DMS79 (cell line): Measurements from ENCODE around the gene HMCN1.

Experiments used
- DNase-seq: peaks from one replicate; lab custom pipeline; 2025; lab: John Stamatoyannopoulos, UW

HMCN1 gene

GRCh38 chr1:185804608-185805007 is 70.4 kb downstream of the HMCN1 start:
- no peak for DNase-seq

GRCh38 chr1:185807275-185807674 is 73.1 kb downstream of the HMCN1 start:
- DNase-seq, result no peak

GRCh38 chr1:185808631-185809030 is 74.4 kb downstream of the HMCN1 start:
- no peak for DNase-seq

- no peak for DNase-seq
Observed at GRCh38 chr1:185811073-185811709, 77.0 kb downstream of the HMCN1 start.

- DNase-seq, result no peak
Observed at GRCh38 chr1:185812934-185813333, 78.7 kb downstream of the HMCN1 start.

GRCh38 chr1:185813401-185813979 is 79.3 kb downstream of the HMCN1 start:
- DNase-seq, result no peak

- no peak for DNase-seq
Observed at GRCh38 chr1:185816460-185816859, 82.3 kb downstream of the HMCN1 start.

- DNase-seq, result no peak
Observed at GRCh38 chr1:185819798-185820197, 85.6 kb downstream of the HMCN1 start.

GRCh38 chr1:185821612-185822385 is 87.6 kb downstream of the HMCN1 start:
- DNase-seq, result no peak

GRCh38 chr1:185823467-185823866 is 89.3 kb downstream of the HMCN1 start:
- no peak for DNase-seq

GRCh38 chr1:185824106-185824505 is 89.9 kb downstream of the HMCN1 start:
- DNase-seq, result no peak

- DNase-seq, result no peak
Observed at GRCh38 chr1:185825556-185825955, 91.4 kb downstream of the HMCN1 start.

GRCh38 chr1:185834371-185834905 is 100.2 kb downstream of the HMCN1 start:
- no peak for DNase-seq

- DNase-seq, result no peak
Observed at GRCh38 chr1:185835191-185835590, 101.0 kb downstream of the HMCN1 start.

- no peak for DNase-seq
Observed at GRCh38 chr1:185837711-185838110, 103.5 kb downstream of the HMCN1 start.

- no peak for DNase-seq
Observed at GRCh38 chr1:185838111-185838510, 103.9 kb downstream of the HMCN1 start.

- no peak for DNase-seq
Observed at GRCh38 chr1:185840880-185841279, 106.7 kb downstream of the HMCN1 start.

GRCh38 chr1:185843297-185843869 is 109.2 kb downstream of the HMCN1 start:
- no peak for DNase-seq

- no peak for DNase-seq
Observed at GRCh38 chr1:185843986-185844385, 109.8 kb downstream of the HMCN1 start.

GRCh38 chr1:185846672-185847444 is 112.7 kb downstream of the HMCN1 start:
- no peak for DNase-seq

- DNase-seq, result no peak
Observed at GRCh38 chr1:185849014-185849413, 114.8 kb downstream of the HMCN1 start.

- DNase-seq, result no peak
Observed at GRCh38 chr1:185850366-185850765, 116.2 kb downstream of the HMCN1 start.
